GM19455 (cell line): Measurements from ENCODE around the gene FILIP1.

Source experiments
- ATAC-seq: cut with Tn5 transposase; IDR thresholded peaks from one replicate; pipeline ENCODE4 v1.9.1; 2021; ENCODE audit not compliant: unreplicated experiment

Gene FILIP1

DNA sequence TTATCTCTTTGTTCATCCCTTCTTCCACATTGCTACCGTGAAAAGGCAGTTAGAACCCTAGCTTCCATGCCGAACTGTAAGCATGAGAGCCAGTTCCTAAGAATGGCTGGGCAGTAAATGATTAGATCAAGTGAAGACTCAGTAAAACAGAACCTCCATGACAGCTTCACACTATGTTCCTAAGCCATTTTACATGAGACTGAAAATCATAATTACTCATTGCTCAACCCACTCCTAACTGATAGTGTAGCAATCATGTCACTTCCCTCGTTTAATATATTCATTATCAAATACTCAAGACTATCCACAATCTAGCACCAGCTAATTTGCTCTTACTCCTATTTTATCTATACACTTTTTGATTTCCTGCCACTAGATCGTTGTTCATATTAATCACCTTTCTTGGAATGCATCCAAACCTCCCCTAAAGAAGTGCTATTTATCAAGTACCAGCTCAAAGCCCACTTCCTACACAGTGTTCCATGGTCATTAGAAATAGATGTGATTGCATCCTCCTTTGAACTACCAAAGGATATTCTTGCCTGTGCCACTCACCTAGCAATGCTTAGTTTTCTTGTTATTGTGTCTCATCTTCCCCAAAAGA, 215.0 kb downstream of the FILIP1 start:
- no peak for ATAC-seq

DNA sequence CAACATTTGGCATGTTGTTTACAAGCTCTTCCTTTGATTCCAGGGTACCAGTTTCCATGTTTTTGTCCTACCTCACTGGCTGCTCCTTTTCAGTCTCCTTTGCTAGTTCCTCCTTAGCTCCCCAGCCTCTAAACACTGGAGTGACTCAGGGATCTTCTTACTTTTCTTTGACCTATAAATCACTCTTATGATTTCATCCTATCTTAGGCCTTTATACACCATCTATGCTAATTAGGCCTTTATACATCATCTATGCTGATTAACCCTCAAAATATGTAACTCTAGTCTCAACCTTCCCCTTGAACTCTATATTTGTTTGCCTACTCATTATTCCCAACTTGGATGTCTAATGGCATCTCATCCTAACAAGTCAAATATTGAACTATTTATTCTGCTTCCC, 218.5 kb downstream of the FILIP1 start:
- no peak for ATAC-seq

GRCh38 chr6:75273009-75273408, 220.6 kb downstream of the FILIP1 start:
- no peak for ATAC-seq

DNA sequence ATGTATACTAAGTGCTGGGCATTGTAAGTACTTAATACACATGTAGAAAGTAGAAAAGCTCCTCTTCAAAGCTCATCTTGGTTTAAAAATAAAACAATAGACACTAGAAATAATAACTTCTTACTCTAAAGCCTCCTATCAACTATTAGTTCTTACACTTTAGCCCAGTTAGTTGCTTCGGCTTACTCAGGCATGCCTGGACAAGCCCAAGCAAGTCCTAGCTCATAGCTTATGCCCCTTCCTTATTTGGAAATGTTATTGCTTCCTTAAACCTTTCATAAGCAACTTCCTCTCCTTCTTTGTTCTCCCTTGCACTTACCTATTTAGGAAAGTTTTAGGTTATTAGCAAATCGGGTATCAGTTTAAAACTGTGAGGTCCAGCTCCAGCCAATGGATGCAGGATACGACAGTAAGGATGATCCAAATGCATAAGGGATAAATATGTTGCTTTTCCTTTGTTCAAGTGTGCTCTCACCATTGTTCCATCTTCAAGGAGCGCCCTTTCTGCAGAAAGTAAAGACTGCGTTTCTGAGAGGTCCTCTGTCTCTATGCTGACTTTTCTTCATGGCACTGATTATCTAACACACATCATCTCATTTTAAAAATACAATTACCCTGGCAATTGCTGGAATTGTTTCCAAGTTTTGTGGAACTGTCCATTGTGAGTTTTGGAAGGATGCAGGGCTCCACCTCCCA, 221.3 kb downstream of the FILIP1 start:
- ATAC-seq = no peak

DNA sequence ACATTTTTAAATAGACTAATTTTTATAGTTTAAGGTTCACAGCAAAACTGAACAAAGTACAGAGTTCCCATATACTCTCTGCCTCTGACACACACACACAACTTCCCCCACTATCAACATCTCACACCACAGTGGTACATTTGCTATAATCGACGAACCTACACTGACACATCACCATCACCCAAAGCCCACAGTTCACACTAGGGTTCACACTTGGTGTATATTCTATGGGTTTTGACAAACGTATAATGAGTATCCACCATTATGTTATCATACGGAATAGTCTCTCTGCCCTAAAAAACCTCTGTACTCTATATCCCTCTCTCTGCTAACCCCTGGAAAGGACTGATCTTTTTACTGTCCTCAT, 224.6 kb downstream of the FILIP1 start:
- ATAC-seq = no peak

GRCh38 chr6:75268121-75268987, 225.2 kb downstream of the FILIP1 start:
- ATAC-seq = no peak

- no peak for ATAC-seq
Measured at GRCh38 chr6:75267461-75267860, 226.1 kb downstream of the FILIP1 start.

- peak; percentile 67 for ATAC-seq
Measured at GRCh38 chr6:75266716-75267291, 226.8 kb downstream of the FILIP1 start.

GRCh38 chr6:75263401-75263750, 230.2 kb downstream of the FILIP1 start:
- ATAC-seq = no peak

DNA sequence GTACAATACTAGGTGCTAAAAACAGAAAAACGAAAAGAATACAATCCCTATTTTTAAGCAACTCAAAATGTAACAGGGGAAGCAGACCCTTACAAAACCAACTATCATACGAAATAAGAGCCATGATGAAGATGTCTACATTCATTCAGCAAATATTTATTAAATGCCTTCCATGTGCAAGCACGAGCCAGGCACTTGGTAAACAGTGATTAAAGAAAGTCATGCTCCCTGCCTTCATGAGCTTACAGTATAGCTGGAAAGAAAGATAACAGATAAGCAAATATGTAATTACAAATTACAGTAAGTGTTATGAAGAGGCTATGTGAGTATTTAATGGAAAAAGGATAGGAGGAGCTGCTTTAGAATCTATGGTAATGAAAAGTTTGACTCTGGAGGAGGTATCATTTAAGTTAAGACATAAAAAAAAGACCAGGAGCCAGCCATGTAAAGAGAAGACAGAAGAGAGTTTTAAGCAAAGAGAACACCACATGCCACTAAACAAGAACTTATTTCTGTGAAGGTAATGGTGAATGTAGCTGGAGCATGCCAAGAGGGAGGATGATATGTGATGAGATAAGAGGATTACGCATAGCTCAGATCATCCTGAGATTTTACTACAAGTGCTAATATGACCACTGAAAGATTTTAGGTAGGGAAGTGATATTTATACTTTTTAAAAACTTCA, 230.7 kb downstream of the FILIP1 start:
- ATAC-seq = no peak

GRCh38 chr6:75261299-75261698, 232.3 kb downstream of the FILIP1 start:
- ATAC-seq = no peak

- no peak for ATAC-seq
Measured at GRCh38 chr6:75257343-75258087, 236.1 kb downstream of the FILIP1 start.

DNA sequence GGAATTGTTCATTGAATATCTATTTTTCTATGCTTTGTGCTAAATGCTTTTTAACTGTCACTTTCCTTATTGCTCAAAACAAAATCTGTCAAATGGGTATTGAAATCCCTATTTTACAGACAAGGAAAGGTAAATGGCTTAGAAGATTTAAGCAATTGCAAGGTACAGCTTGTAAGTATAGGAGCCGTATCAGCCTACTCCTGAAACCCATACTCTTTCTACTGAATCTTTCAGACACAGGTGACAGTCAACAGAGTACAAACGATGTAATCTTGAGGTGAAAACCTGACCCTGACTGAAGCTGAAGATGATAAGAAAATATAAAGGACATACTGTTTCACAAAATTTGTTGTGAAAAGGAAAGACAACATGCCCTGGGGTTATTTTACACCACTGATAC, 243.0 kb downstream of the FILIP1 start:
- no peak for ATAC-seq

DNA sequence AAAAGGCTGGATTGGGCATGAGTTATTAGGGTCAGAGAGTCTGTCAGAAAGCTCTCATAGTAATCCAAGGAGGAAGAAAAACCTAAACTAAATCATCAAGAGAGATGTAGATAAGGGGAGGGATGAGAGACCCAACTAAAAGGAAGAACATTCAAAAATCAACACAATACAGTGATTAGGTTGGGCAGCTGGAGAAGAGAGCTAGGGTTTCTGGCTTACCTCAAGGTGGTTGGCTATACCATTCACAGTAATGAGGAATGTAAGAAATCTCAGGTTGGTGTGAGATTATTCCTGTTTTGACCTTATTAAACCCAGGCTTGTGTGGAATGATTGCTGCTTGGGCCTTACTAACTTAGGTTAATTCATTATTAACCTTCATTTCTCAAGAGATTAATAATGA, 243.8 kb downstream of the FILIP1 start:
- no peak for ATAC-seq

GRCh38 chr6:75246386-75246785, 247.2 kb downstream of the FILIP1 start:
- no peak for ATAC-seq

- ATAC-seq = peak; percentile 13
Measured at GRCh38 chr6:75244063-75244584, 249.5 kb downstream of the FILIP1 start.

GRCh38 chr6:75243333-75244062, 250.1 kb downstream of the FILIP1 start, which contains the start of gene COX7A2:
TSS of gene COX7A2 (minus strand) at chr6:75243801. CDS start at chr6:75243734, 67 bp downstream.
- ATAC-seq = peak; percentile 97
